T-helper 1 cell treated with Interleukin-12 subunit alpha and Interleukin-12 subunit beta and Interleukin-4 antibody, amounts not matched to agents 30 μg/mL and 1 μg/mL, for 36 hours (primary cell): ENCODE results near the gene C11orf24.
"Not testable (repeated sequence)": the region's sequence is repeated elsewhere in the genome, so short reads cannot be mapped to it uniquely, and the experiment has no call there.

Experiments
- H3K27ac Mint-ChIP-seq: one replicate; pipeline ENCODE4 v1.8.0; 2021; ENCODE audit warnings: mild to moderate bottlenecking, mixed read lengths
- H3K27me3 Mint-ChIP-seq: one replicate; pipeline ENCODE4 v1.8.0; 2021; ENCODE audit warnings: low read depth, mixed read lengths
- H3K36me3 Mint-ChIP-seq: one replicate; pipeline ENCODE4 v1.8.0; 2021; ENCODE audit warnings: low read depth, mixed read lengths
- H3K4me1 Mint-ChIP-seq: one replicate; pipeline ENCODE4 v1.8.0; 2021; ENCODE audit warnings: low read depth, mixed read lengths
- H3K4me3 Mint-ChIP-seq: one replicate; pipeline ENCODE4 v1.8.0; 2021; ENCODE audit warnings: mild to moderate bottlenecking, moderate library complexity, mixed read lengths
- H3K9me3 Mint-ChIP-seq: one replicate; pipeline ENCODE4 v1.8.0; 2021; ENCODE audit warnings: mixed read lengths

C11orf24 gene

DNA sequence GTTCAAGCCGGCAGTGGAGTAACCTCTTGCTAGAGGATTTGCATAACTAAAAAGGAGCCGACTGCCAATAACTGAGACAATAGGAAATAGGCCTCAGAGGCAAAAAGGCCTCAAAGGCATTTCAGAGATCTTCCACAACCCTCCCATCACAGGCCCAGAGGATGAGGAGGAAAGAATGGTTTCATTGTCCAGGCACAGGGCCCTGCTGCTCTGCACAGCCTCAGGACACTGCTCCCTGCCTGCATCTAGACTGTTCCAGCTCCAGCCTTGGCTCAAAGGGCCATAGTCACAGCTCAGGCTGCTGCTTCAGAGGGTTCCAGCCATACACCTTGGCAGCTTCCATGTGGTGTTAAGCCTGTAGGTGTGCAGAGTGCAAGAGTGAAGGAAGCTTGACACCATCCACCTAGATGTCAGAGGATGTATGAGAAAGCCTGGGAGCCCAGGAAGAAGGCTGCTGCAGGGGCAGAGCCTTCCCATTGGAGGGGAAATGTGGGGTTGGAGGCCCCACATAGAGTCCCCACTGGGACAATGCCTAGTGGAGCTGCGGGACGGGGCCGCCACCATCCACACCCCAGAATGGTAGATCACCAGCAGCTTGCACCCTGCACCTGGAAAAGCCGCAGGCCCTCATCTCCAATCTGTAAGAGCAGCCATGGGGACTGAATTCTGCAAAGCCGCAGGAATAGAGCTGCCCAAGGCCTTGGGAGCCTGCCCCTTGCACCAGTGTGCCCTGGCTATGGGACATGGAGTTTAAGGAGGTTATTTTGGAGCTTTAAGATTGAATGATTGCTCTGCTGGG, 32.4 kb upstream of the C11orf24 start:
- H3K36me3 Mint-ChIP-seq: peaks cover 2% of the 10 kb centered on the region
- H3K27me3 Mint-ChIP-seq: no peaks in the 10 kb centered on the region
- H3K4me1 Mint-ChIP-seq: peaks cover 9% of the 10 kb centered on the region
- H3K4me3 Mint-ChIP-seq: no peak overlapping the region
- H3K9me3 Mint-ChIP-seq: no peaks in the 10 kb centered on the region
- peak overlapping the region; percentile 31 for H3K27ac Mint-ChIP-seq

DNA sequence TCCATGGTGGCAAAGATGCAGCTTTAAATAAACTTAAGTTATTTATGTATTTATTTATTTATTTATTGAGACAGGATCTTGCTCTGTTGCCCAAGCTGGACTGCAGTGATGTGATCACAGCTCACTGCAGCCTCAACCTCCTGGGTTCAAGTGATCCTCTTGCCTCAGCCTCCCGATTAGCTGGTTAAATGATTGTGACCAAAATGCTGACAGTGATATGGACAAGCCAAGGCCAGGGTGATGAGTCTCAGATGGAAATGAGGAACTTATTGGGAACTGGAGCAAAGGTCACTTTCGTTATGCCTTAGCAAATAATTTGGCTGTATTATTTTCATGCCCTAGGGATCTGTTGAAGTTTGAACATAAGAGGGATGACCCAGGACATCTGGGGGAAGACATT, 31.3 kb upstream of the C11orf24 start:
- Mint-ChIP-seq H3K9me3 (no peaks in the 10 kb centered on the region), H3K36me3 (peaks cover 2% of the 10 kb centered on the region), H3K27me3 (no peaks in the 10 kb centered on the region), H3K27ac (no peak overlapping the region), H3K4me1 (peaks cover 9% of the 10 kb centered on the region), H3K4me3 (no peak overlapping the region)

DNA sequence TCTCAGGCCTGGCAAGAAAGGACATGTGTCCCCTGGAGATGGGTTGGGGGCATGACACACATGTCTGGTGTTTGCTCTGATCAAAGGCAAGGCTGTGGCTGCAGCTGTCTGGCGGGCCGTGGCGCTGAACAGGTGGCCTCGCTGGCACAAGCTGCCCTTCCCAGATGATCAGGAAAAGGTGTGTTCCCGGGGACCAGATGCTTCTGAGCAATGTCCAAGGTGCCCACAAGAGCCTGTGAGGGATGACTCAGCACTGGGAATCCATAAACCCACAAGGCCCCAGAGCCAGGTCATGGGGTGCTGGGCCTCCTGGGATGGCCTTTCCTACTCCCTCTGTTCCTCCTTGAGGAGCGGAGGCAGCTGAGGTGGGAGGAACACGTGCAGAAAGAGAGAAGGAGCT, 30.9 kb upstream of the C11orf24 start:
- Mint-ChIP-seq H3K27ac (no peak overlapping the region), H3K36me3 (peaks cover 2% of the 10 kb centered on the region), H3K27me3 (no peaks in the 10 kb centered on the region), H3K4me3 (no peak overlapping the region), H3K4me1 (peaks cover 10% of the 10 kb centered on the region), H3K9me3 (no peaks in the 10 kb centered on the region)

DNA sequence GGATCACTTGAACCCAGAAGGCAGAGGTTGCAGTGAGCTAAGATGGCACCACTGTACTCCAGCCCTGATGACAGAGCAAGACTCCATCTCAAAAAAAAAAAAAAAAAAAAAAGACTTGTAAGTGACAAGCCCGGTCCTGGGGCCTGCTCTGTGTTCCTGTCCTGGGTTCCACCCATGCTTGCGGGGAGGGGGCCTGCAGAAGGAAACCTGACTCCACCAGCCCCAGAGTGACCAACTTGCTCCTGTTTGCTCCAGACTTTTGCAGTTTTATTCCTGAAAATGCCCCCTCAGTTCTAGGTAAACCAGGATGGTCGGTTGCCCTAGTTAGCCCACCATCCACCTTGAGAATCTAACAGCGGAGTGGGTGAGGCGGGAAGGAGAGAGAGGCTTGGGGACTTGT, 30.5 kb upstream of the C11orf24 start:
- Mint-ChIP-seq H3K9me3 (no peaks in the 10 kb centered on the region), H3K27ac (no peak overlapping the region), H3K36me3 (peaks cover 2% of the 10 kb centered on the region), H3K4me1 (peaks cover 11% of the 10 kb centered on the region), H3K4me3 (no peak overlapping the region), H3K27me3 (no peaks in the 10 kb centered on the region)

DNA sequence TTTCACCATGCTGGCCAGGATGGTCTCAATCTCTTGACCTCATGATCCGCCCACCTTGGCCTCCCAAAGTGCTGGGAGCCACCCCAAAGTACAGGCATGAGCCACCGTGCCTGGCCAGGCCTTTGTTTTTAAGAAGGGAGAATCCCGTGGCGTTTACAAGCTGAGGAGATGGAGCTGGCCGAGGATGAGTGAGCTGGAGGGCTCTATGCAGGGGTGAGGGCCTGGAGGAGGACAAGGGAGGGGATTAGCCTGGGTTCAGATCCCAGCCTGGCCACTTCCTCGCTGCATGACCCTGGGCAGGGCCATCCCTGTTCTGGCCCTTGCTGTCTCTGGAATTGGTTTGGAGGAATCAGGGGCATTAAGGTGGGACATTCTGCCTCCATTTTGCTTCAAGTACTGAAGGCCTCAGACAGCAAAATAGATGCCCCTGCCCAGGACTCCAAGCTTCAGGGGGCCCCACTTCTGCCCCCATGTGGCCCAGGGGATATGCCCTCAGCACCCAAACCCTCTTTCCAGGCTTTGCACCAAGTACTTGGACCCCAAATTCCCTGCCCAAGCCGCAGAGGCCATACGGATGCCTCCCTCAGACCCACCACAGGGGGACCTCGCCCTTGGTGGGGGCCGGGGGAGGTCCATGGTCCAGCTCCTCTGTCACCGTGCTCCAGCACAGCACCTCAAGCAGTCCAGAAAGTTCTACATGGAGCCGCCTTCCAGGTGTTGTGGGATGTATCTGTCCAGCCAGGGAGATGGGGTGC, 28.5 kb upstream of the C11orf24 start:
- peaks cover 2% of the 10 kb centered on the region for H3K36me3 Mint-ChIP-seq
- peaks cover 5% of the 10 kb centered on the region for H3K4me1 Mint-ChIP-seq
- H3K9me3 Mint-ChIP-seq: no peaks in the 10 kb centered on the region
- H3K27me3 Mint-ChIP-seq: no peaks in the 10 kb centered on the region
- H3K4me3 Mint-ChIP-seq: no peak overlapping the region
- no peak overlapping the region for H3K27ac Mint-ChIP-seq

DNA sequence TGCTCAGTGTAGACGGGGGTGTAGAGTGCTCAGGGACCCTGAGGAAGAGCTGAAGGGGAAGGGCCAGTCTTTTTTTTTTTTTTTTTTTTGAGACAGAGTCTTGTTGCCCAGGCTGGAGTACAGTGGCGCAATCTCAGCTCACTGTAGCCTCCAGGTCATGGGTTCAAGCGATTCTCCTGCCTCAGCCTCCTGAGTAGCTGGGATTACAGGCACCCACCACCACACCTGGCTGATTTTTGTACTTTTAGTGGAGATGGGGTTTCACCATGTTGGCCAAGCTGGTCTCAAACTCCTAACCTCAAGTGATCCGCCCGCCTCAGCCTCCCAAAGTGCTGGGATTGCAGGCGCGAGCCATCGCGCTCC, 27.7 kb upstream of the C11orf24 start:
- not testable (repeated sequence) for H3K4me3 Mint-ChIP-seq, H3K27ac Mint-ChIP-seq, H3K4me1 Mint-ChIP-seq, H3K36me3 Mint-ChIP-seq, H3K9me3 Mint-ChIP-seq, H3K27me3 Mint-ChIP-seq

DNA sequence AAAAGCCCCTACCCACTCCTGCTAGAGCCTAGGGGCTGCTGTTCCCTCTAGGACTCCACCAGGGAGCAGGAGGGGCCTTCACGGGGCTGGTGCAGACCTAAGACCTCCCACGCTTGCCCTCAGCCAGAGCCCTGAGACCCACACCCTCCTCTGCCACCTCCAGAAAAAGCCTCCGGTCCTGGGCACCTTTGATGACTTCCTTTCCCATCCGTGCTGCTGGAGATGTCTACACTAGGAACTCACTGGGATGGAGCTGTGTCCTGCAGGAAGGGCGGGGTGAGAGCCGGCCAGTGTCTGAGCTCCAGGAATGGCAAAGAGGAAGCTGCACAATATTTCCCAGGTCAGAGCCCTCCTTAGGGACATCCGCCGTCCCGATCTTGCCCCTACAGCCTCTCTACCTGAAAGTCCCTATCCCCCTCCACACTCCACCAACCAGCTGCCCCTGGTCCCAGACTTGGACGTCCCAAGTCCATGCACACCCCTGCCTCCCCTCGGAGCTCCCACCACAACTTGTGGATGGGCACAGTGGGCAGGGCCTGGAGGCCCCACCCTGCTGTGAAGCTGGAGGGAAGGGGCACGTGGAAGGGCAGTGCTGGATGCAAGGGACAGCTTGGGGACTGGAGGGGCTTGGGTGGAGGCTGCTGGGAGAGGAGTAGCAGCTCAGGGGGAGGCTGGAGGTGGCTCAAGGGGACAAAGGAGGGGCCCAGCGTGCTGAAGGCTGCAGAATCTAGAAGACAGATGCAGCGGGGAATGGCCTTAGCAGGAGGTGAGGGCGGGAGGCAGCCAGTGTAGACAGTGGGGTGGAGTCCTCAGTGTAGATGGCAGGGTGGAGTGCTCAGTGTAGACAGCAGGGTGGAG, 27.1 kb upstream of the C11orf24 start:
- no peaks in the 10 kb centered on the region for H3K9me3 Mint-ChIP-seq
- H3K27ac Mint-ChIP-seq: no peak overlapping the region
- H3K4me3 Mint-ChIP-seq: no peak overlapping the region
- H3K36me3 Mint-ChIP-seq: no peaks in the 10 kb centered on the region
- peaks cover 5% of the 10 kb centered on the region for H3K4me1 Mint-ChIP-seq
- H3K27me3 Mint-ChIP-seq: no peaks in the 10 kb centered on the region

DNA sequence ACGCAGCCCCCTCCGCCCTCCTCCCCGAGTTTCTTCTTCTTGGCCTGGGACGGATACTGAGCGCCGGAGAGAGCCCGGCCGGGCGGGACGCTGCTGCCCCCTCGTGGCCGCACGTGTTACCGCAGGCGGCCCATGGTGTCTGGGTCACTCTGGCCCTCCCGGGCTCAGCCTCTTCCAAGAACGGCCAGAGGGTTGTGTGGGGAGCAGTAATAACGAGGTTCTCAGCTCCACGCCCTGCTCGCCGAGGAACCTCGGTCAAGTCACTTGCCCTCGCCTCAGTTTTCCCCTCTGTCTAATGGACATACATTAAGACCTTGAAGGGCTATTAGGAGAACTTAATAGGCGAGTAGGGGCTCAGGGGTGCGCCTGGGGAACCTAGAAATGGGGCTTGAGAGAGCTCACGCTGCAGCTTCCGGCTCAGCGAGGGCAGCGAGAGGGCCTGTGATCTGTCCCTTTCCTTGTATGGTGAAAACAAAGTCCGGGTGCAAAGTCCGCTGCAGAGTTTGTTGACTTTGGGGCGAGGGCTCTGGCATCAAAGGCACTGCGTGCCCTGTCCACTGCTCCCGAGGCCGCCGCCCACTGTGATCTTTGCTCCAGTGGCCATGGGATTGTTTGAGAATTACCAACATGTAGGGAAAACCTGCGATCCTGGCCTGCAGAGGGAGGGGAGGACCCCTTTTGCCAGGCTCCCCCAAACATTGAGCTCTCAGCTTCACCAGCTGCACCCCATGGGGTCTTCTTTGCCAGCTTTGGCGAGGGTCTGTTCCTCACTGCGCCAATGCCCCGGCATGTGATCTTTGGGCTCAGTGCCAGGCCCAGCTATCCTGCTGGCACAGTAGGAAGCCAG, 26.3 kb upstream of the C11orf24 start:
- no peak overlapping the region for H3K4me3 Mint-ChIP-seq
- no peaks in the 10 kb centered on the region for H3K36me3 Mint-ChIP-seq
- H3K27me3 Mint-ChIP-seq: peaks cover 6% of the 10 kb centered on the region

DNA sequence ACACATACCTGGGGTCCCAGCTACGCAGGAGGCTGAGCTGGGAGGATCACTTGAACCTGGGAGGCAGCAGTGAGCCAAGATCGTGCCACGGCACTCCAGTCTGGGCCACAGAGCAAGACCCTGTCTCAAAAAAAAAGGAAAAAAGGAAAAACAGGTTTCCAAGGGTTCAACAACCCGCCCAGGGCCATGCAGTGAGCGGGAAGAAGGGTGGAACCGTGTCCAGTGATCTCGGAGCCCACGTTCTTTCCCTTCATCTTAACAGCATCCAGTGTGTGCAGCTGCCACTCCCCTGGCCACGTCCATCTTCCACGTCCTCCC, 25.7 kb upstream of the C11orf24 start:
- Mint-ChIP-seq H3K27ac (no peak overlapping the region), H3K4me1 (peaks cover 3% of the 10 kb centered on the region), H3K9me3 (no peaks in the 10 kb centered on the region), H3K27me3 (peaks cover 6% of the 10 kb centered on the region), H3K4me3 (no peak overlapping the region), H3K36me3 (no peaks in the 10 kb centered on the region)

More for the DNA sequence above, 26.3 kb upstream of the C11orf24 start:
- Mint-ChIP-seq H3K4me1 (peaks cover 3% of the 10 kb centered on the region), H3K9me3 (no peaks in the 10 kb centered on the region), H3K27ac (no peak overlapping the region)

DNA sequence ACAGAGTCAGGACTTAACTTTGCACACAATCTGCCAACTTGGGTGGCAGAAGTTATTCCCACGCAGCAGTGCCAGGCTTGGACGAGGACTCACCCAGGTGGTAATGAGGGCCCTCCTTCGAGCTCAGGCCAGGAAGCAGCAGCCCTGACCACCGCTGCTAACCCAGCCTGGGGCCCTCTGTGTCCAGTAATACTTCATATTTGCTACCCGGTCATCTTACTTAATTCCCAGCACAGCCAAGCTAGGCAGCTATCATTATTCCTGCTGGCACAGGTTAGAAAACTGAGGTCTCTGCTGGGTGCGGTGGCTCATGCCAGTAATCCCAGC, 25.2 kb upstream of the C11orf24 start:
- Mint-ChIP-seq H3K27me3 (peaks cover 6% of the 10 kb centered on the region), H3K9me3 (no peaks in the 10 kb centered on the region), H3K4me1 (peaks cover 3% of the 10 kb centered on the region), H3K27ac (no peak overlapping the region), H3K4me3 (no peak overlapping the region), H3K36me3 (no peaks in the 10 kb centered on the region)

DNA sequence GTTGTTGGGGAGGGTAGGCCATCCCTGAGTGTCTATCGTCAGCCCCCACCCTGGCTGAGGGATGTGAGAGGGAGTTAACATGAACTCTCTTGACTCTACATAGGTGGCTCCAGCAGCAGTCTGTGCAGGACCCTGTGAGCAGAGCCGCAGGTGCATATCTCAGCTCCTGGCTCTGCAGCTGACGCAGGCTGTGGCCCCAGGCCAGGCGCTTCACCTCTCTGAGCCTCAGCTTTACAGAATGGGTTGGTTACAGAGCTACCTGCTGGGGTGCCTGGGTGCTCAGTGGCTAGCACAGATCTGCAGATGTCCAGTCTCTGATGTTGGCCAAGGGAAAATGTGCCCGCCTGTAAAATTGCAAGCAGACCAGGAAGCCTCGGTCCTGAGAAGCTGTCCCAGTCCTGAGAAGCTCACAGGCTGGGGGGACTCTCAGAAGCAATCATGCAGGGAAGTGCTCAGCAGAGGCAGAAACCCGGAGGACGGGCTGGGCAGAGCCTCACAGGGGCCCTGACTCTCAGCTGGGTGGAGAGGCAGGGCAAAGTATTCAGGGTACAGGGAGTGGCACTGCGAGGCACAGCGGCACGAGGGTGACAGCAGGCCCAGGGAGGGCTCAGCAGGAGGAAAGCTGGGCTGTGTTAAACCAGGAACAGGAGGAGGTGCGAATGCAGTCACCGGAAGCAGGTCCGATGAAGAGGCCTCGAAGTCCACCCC, 24.7 kb upstream of the C11orf24 start:
- H3K27ac Mint-ChIP-seq: no peak overlapping the region
- peaks cover 3% of the 10 kb centered on the region for H3K4me1 Mint-ChIP-seq
- H3K36me3 Mint-ChIP-seq: no peaks in the 10 kb centered on the region
- H3K9me3 Mint-ChIP-seq: no peaks in the 10 kb centered on the region
- H3K4me3 Mint-ChIP-seq: no peak overlapping the region
- peaks cover 6% of the 10 kb centered on the region for H3K27me3 Mint-ChIP-seq

DNA sequence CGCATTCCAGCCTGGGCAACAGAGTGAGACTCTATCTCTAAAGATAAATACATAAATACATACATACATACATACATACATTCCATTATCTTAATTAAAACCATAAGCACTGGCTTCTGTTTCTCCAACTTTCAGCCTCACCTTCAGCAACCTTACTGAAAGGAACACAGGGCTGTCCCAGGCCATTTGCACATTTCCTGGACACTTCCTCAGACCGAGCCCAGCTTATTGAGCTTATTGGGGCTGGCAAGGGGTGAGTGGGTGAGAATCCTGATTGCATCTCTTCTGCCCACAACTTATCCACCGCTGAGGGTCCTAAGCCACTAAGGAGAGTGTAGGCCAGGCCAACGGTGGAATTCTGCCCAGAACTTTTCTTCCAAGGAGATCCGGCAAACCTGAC, 24.2 kb upstream of the C11orf24 start:
- Mint-ChIP-seq H3K27me3 (peaks cover 6% of the 10 kb centered on the region), H3K36me3 (no peaks in the 10 kb centered on the region), H3K4me1 (peaks cover 3% of the 10 kb centered on the region), H3K9me3 (no peaks in the 10 kb centered on the region), H3K27ac (no peak overlapping the region), H3K4me3 (no peak overlapping the region)

DNA sequence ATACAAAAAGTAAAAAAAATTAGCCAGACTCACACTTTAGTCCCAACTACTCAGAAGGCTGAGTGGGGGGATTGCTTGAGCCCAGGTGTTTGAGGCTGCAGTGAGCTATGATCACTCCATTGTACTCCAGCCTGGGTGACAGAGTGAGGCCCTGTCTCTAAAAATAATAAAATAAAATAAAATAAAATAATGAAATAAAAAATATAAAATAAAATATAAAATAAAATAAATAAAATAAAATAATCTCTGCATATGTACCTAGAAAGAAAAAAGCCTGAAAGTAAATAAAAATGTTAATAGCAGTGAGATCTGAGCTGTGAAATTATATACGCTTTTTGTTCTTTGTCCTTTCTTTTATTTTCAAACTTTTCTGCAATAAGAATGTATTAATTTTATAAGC, 23.5 kb upstream of the C11orf24 start:
- H3K36me3 Mint-ChIP-seq: no peaks in the 10 kb centered on the region
- peaks cover 3% of the 10 kb centered on the region for H3K4me1 Mint-ChIP-seq
- no peak overlapping the region for H3K27ac Mint-ChIP-seq
- no peaks in the 10 kb centered on the region for H3K9me3 Mint-ChIP-seq
- H3K27me3 Mint-ChIP-seq: peaks cover 6% of the 10 kb centered on the region
- H3K4me3 Mint-ChIP-seq: no peak overlapping the region

DNA sequence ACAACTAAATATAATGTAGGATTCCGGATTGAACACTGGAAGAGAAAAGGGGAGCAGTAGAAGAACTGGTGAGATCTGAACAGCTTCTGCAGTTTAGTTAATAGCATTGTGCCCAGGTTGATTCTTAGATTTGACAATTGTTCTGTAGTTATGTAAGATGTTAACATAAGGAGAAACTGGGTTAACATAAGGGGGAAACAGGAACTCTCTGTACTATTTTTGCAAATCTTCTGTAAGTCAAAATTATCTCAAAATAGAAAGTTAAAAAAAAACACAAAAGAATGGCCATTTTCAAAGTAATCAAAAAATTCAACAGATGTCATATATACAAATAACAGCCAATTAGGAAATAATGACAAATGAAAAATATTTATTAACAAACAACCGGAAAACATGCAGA, 21.9 kb upstream of the C11orf24 start:
- H3K36me3 Mint-ChIP-seq: peaks cover 4% of the 10 kb centered on the region
- peaks cover 3% of the 10 kb centered on the region for H3K4me1 Mint-ChIP-seq
- H3K27ac Mint-ChIP-seq: no peak overlapping the region
- H3K4me3 Mint-ChIP-seq: no peak overlapping the region
- peaks cover 6% of the 10 kb centered on the region for H3K27me3 Mint-ChIP-seq
- H3K9me3 Mint-ChIP-seq: peaks cover 4% of the 10 kb centered on the region
